Loucy (cell line): ENCODE results near the gene GPER1.

Experiments used
- EZH2phosphoT487 ChIP-seq: fragments of 200-600 bp; IDR thresholded peaks from 2 replicates; pipeline ENCODE4 v1.6.1; 2018; ENCODE audit warnings: antibody characterized with exemption, mild to moderate bottlenecking, moderate library complexity, borderline replicate concordance
- TF ChIP-seq, protein P1 (sequence below): fragments of 200-600 bp; sonication (generic); conservative IDR thresholded peaks from 2 replicates; pipeline ENCODE4 v1.5.1; 2014; ENCODE audit warnings: mild to moderate bottlenecking, antibody characterized with exemption, low read length

DNA sequence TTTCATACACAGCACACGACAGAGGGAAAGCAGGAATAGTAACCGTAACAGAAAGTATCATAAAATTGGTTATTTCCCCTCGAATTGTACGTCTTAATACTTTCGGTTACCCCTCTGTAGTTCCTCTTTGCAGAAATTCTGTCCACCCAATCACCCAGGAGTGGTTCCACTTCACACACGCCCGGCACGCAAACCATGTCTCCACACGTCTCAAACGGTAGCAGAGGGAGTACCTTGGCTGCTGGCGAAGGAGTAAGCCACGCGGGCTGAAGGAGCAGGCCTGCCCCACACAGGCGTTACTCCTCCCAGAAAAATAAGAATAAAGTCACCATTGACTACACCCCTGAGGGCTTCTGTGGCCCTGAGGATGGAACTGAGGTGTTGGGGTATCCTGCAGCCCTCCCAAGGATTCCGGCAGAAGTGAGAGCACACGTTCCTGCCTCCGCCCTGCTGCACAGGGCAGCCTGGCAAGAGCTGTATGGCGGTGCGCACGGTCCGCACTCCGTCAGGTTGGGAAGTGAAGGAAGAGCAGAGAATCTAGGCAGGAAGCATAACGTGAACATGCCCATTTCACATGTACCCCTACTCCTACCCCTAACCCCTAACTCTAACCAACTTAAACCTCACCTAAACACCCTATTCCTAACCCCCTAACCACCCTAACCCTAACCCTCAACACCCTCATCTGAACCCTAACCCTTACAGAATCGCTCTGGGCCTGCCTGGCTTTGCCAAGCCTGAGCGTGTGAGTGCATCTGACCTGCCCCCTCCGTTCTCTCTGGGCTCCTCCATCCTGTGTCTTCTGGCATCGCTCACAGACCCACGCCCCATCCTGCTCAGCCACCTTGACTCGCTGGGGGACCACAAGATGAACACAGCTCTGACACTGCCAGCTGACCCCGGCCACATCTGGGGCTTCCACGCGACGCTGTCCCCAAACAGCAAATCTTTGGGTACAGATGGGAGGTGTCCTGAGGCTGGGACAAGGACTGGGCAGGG lies 25.3 kb upstream of the GPER1 start:
- no peak for TF ChIP-seq EZH2phosphoT487
- TF ChIP-seq, protein P1, sequence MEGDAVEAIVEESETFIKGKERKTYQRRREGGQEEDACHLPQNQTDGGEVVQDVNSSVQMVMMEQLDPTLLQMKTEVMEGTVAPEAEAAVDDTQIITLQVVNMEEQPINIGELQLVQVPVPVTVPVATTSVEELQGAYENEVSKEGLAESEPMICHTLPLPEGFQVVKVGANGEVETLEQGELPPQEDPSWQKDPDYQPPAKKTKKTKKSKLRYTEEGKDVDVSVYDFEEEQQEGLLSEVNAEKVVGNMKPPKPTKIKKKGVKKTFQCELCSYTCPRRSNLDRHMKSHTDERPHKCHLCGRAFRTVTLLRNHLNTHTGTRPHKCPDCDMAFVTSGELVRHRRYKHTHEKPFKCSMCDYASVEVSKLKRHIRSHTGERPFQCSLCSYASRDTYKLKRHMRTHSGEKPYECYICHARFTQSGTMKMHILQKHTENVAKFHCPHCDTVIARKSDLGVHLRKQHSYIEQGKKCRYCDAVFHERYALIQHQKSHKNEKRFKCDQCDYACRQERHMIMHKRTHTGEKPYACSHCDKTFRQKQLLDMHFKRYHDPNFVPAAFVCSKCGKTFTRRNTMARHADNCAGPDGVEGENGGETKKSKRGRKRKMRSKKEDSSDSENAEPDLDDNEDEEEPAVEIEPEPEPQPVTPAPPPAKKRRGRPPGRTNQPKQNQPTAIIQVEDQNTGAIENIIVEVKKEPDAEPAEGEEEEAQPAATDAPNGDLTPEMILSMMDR, result no peak
